H9 (cell line): ENCODE data around the gene SLC7A9. TPM values are rescaled to one million over a fixed set of nuclear protein-coding genes. Genes with fewer than 3 reads are reported as not detected.
A peak's percentile ranks its signal among the peaks of the same experiment; 100 is the strongest.

ENCODE experiments used
- DNase-seq: peaks from one replicate; pipeline ENCODE4 v3.0.0-alpha.2; 2017
- H2AFZ ChIP-seq: one replicate; pipeline ENCODE4 v1.6.1; 2013; ENCODE audit warnings: mild to moderate bottlenecking, low read length, control low read depth, moderate library complexity
- H2AK5ac ChIP-seq: 2 replicates; pipeline ENCODE4 v1.6.1; 2013; ENCODE audit warnings: low read length, control low read depth, mixed read lengths; ENCODE audit not compliant: insufficient read length
- H2BK120ac ChIP-seq: one replicate; pipeline ENCODE4 v1.6.1; 2013; ENCODE audit warnings: low read depth, mild to moderate bottlenecking, low read length, control low read depth, inconsistent platforms; ENCODE audit not compliant: poor library complexity, severe bottlenecking
- H2BK12ac ChIP-seq: 2 replicates; pipeline ENCODE4 v1.6.1; 2013; ENCODE audit warnings: low read length, control low read depth, mixed read lengths, low read depth; ENCODE audit not compliant: insufficient read length
- H2BK15ac ChIP-seq: 2 replicates; pipeline ENCODE4 v1.6.1; 2013; ENCODE audit warnings: low read depth, low read length, control low read depth
- H2BK20ac ChIP-seq: one replicate; pipeline ENCODE4 v1.6.1; 2013; ENCODE audit warnings: low read depth, mild to moderate bottlenecking, low read length, control low read depth, inconsistent platforms; ENCODE audit not compliant: poor library complexity, severe bottlenecking
- H2BK5ac ChIP-seq: 2 replicates; pipeline ENCODE4 v1.6.1; 2013; ENCODE audit warnings: low read length, control low read depth, mixed read lengths; ENCODE audit not compliant: insufficient read length
- H3K14ac ChIP-seq: 2 replicates; pipeline ENCODE4 v1.6.1; 2013; ENCODE audit warnings: low read length, control low read depth; ENCODE audit not compliant: insufficient read depth
- H3K18ac ChIP-seq: 2 replicates; pipeline ENCODE4 v1.6.1; 2013; ENCODE audit warnings: low read depth, mild to moderate bottlenecking, mixed read lengths, low read length, control low read depth; ENCODE audit not compliant: insufficient read length
- H3K23ac ChIP-seq: 2 replicates; pipeline ENCODE4 v1.6.1; 2013; ENCODE audit warnings: low read length, control low read depth, mixed read lengths, low read depth; ENCODE audit not compliant: insufficient read length
- H3K23me2 ChIP-seq: 2 replicates; pipeline ENCODE4 v1.6.1; 2013; ENCODE audit warnings: low read depth, mild to moderate bottlenecking, mixed read lengths, low read length, control low read depth; ENCODE audit not compliant: insufficient read length, poor library complexity, severe bottlenecking
- H3K27ac ChIP-seq: 2 replicates; pipeline ENCODE4 v1.5.1; 2013; ENCODE audit warnings: low read length, control low read depth, mixed read lengths, low read depth; ENCODE audit not compliant: insufficient read length
- H3K27me3 ChIP-seq: 2 replicates; pipeline ENCODE4 v1.6.1; 2013; ENCODE audit warnings: low read length, control low read depth, inconsistent platforms; ENCODE audit not compliant: insufficient read depth
- H3K4ac ChIP-seq: 2 replicates; pipeline ENCODE4 v1.6.1; 2013; ENCODE audit warnings: low read depth, mild to moderate bottlenecking, control low read depth, inconsistent platforms, low read length, moderate library complexity
- H3K4me1 ChIP-seq: 2 replicates; pipeline ENCODE4 v1.6.1; 2013; ENCODE audit warnings: low read length, control low read depth, inconsistent platforms; ENCODE audit not compliant: insufficient read depth
- H3K4me2 ChIP-seq: 2 replicates; pipeline ENCODE4 v1.6.1; 2013; ENCODE audit warnings: low read length, control low read depth, mixed read lengths; ENCODE audit not compliant: insufficient read length, insufficient read depth
- H3K56ac ChIP-seq: 2 replicates; pipeline ENCODE4 v1.6.1; 2013; ENCODE audit warnings: low read depth, mild to moderate bottlenecking, mixed read lengths, low read length, control low read depth; ENCODE audit not compliant: insufficient read length
- H3K79me1 ChIP-seq: 2 replicates; pipeline ENCODE4 v1.6.1; 2013; ENCODE audit warnings: low read depth, mild to moderate bottlenecking, moderate library complexity, low read length, control low read depth, inconsistent platforms; ENCODE audit not compliant: insufficient read depth, poor library complexity, severe bottlenecking
- H3K79me2 ChIP-seq: 2 replicates; pipeline ENCODE4 v1.6.1; 2013; ENCODE audit warnings: low read length, control low read depth, inconsistent platforms; ENCODE audit not compliant: insufficient read depth
- H3K9ac ChIP-seq: 2 replicates; pipeline ENCODE4 v1.6.1; 2013; ENCODE audit warnings: low read length, control low read depth, mixed read lengths; ENCODE audit not compliant: insufficient read length; ENCODE audit errors: extremely low read depth
- H3K9me3 ChIP-seq: one replicate; pipeline ENCODE4 v1.6.1; 2013; ENCODE audit warnings: low read depth, low read length, inconsistent platforms; ENCODE audit not compliant: control insufficient read depth
- H3T11ph ChIP-seq: one replicate; pipeline ENCODE4 v1.6.1; 2013; ENCODE audit warnings: mild to moderate bottlenecking, low read length, control low read depth, inconsistent platforms
- H4K20me1 ChIP-seq: one replicate; pipeline ENCODE4 v1.6.1; 2013; ENCODE audit not compliant: control insufficient read depth, insufficient read length, insufficient read depth
- H4K5ac ChIP-seq: 2 replicates; pipeline ENCODE4 v1.6.1; 2013; ENCODE audit warnings: low read depth, mild to moderate bottlenecking, mixed read lengths, low read length, control low read depth; ENCODE audit not compliant: insufficient read length
- H4K8ac ChIP-seq: replicated peaks from 2 replicates; pipeline ENCODE4 v1.6.1; 2013; ENCODE audit warnings: low read length, control low read depth, mixed read lengths, low read depth; ENCODE audit not compliant: insufficient read length
- H4K91ac ChIP-seq: 2 replicates; pipeline ENCODE4 v1.6.1; 2013; ENCODE audit warnings: low read depth, mild to moderate bottlenecking, moderate library complexity, mixed read lengths, low read length, control low read depth; ENCODE audit not compliant: insufficient read length
- H3K27ac Mint-ChIP-seq, 3 experiments: 2 replicates in 2 of 3; 3 replicates in 1 of 3; pipeline ENCODE4 v1.8.0; 2020 to 2021; ENCODE audit warnings: mixed read lengths in 3 of 3, mild to moderate bottlenecking in 1 of 3, moderate library complexity in 1 of 3
- H3K27me3 Mint-ChIP-seq: 2 replicates; pipeline ENCODE4 v1.8.0; 2021; ENCODE audit warnings: low read depth, mild to moderate bottlenecking, moderate library complexity, mixed read lengths
- H3K36me3 Mint-ChIP-seq, 3 experiments: 2 replicates in 2 of 3; 3 replicates in 1 of 3; pipeline ENCODE4 v1.8.0; 2020 to 2021; ENCODE audit warnings: low read depth in 3 of 3, mixed read lengths in 3 of 3; ENCODE audit not compliant: insufficient read depth in 1 of 3
- H3K4me1 Mint-ChIP-seq, 2 experiments: 2 replicates each; pipeline ENCODE4 v1.8.0; 2020; ENCODE audit warnings: mixed read lengths in 2 of 2
- H3K4me3 Mint-ChIP-seq, 2 experiments: 2 replicates in 1 of 2; 3 replicates in 1 of 2; pipeline ENCODE4 v1.8.0; 2020 to 2021; ENCODE audit warnings: mild to moderate bottlenecking in 2 of 2, mixed read lengths in 2 of 2, moderate library complexity in 1 of 2
- H3K9me3 Mint-ChIP-seq, 2 experiments: 2 replicates in 1 of 2; 3 replicates in 1 of 2; pipeline ENCODE4 v1.8.0; 2020; ENCODE audit warnings: mild to moderate bottlenecking in 2 of 2, mixed read lengths in 2 of 2, moderate library complexity in 1 of 2
- CTCF ChIP-seq: fragments of 200-600 bp; sonication (generic); conservative IDR thresholded peaks from 3 replicates; pipeline ENCODE4 v1.8.0; 2021; ENCODE audit warnings: antibody characterized with exemption, mild to moderate bottlenecking
- WGBS: extraction: QIAGEN DNeasy Blood & Tissue Kit; methylation state at CpG from one replicate; pipeline ENCODE4 v1.1.7; 2013; ENCODE audit warnings: missing lambda C conversion rate, low lambda C conversion rate, mixed read lengths; ENCODE audit not compliant: insufficient read length; ENCODE audit errors: extremely low coverage; 5-methylcytosine and 5-hydroxymethylcytosine counted together
- total RNA-seq: library from RNA; stranded (reverse); gene quantifications from 2 replicates; pipeline ENCODE4 v1.2.1, GENCODE V29; 2021

Gene SLC7A9
- total RNA-seq, 1 experiment from 2014 or later = not detected

DNA sequence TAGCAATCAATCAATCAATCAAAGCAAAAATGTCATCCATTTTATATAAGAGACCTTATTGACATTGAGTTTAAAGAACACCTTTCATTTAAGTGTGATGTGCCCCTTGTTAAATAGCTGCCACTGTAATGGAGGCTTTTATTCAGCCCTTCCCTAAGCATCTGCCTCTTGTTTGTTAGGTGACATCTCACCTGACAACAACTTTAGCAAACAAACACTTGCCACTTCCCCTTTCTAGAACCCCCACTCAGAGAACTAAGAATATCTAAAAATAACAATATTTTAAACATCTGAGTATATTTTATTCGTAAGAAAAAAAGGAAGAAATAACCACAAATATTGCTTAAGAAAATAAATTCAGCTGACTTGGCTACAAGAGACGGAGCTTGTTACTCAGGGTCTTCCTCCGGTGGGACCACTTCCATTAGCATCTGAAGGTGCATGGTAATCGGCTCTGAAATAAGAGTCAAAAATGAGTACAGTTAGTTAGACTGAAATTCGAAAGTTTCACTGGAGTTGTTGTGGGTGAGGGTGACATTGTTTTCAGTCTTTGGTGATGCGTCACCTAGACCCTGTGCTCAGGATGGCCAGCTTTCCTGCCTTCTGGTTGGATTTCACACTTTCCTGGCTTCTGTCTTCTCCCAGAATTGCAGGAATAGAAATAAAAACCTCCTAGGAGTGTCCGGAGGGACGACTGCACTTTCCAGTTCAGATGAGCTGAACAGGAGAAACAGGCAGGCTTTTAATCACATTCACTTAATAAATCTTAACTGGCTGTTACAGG is 39.1 kb downstream of the SLC7A9 start:
- H2AFZ ChIP-seq = no peak overlapping the region
- H3K9ac ChIP-seq = no peak overlapping the region
- no CpG with 5 or more reads among the region's 8 CpGs for WGBS

More for the DNA sequence above, 39.1 kb downstream of the SLC7A9 start:
- Mint-ChIP-seq H3K36me3 (no peaks in the 10 kb centered on the region), H3K4me3 (no peak overlapping the region), H3K4me1 (peaks cover 15 to 19% of the 10 kb centered on the region in 2 experiments), H3K9me3 (no peaks in the 10 kb centered on the region), H3K27ac (peak overlapping the region in 1 of 3 experiments; percentile 46; a peak in 1 of 7 replicates), H3K27me3 (no peaks in the 10 kb centered on the region)
- no peak overlapping the region for H2BK120ac ChIP-seq
- no peak overlapping the region for H4K5ac ChIP-seq
- H3K9me3 ChIP-seq = no peaks in the 10 kb centered on the region
- no peaks in the 10 kb centered on the region for H3K27me3 ChIP-seq
- no peaks in the 10 kb centered on the region for H4K20me1 ChIP-seq
- no peaks in the 10 kb centered on the region for H3K23me2 ChIP-seq
- no peak overlapping the region for H3K14ac ChIP-seq
- no peak overlapping the region for H2BK20ac ChIP-seq
- no peak overlapping the region for H3K4ac ChIP-seq
- no peak overlapping the region for H3K27ac ChIP-seq
- H2BK15ac ChIP-seq = no peak overlapping the region
- H3K79me2 ChIP-seq = no peaks in the 10 kb centered on the region
- no peak for DNase-seq
- no peak overlapping the region for H3K23ac ChIP-seq
- H3K79me1 ChIP-seq = no peaks in the 10 kb centered on the region
- no peak overlapping the region for H3K4me2 ChIP-seq
- H2BK12ac ChIP-seq = no peak overlapping the region
- no peak for TF ChIP-seq CTCF
- no peak overlapping the region for H3K18ac ChIP-seq
- H2AK5ac ChIP-seq = no peak overlapping the region
- no peak overlapping the region for H4K91ac ChIP-seq
- H4K8ac ChIP-seq = no peak overlapping the region
- no peak overlapping the region for H2BK5ac ChIP-seq
- H3T11ph ChIP-seq = no peak overlapping the region
- no peak overlapping the region for H3K56ac ChIP-seq
- H3K4me1 ChIP-seq = no peaks in the 10 kb centered on the region
